Keratinocyte (primary cell): ENCODE measurements around the gene ENG. TPM values are rescaled to one million over a fixed set of nuclear protein-coding genes. Genes with fewer than 3 reads are reported as not detected.

ENCODE experiments used
- DNase-seq: peaks from one replicate; pipeline ENCODE4 v3.0.0-alpha.2; 2011; ENCODE audit warnings: low read depth, missing footprints, low spot score
- FAIRE-seq: peaks from 2 replicates; lab custom pipeline; 2011; peaks lifted over from hg19 to GRCh38; lab: Jason Lieb, UNC
- H2AFZ ChIP-seq: 2 replicates; pipeline ENCODE4 v1.6.0; 2012; ENCODE audit warnings: low read length, control low read depth, inconsistent platforms; ENCODE audit not compliant: control insufficient read depth
- H3K27ac ChIP-seq: 2 replicates; pipeline ENCODE4 v1.5.1; 2011; ENCODE audit warnings: low read length; ENCODE audit not compliant: control insufficient read depth, insufficient read depth
- H3K27me3 ChIP-seq: 3 replicates; pipeline ENCODE4 v1.6.0; 2011; ENCODE audit warnings: low read length; ENCODE audit not compliant: control insufficient read depth, insufficient read depth; ENCODE audit errors: extremely low read depth
- H3K36me3 ChIP-seq, 2 experiments: 2 replicates in 1 of 2; 3 replicates in 1 of 2; pipeline ENCODE4 v1.5.1; 2011; ENCODE audit warnings: low read length in 2 of 2, mild to moderate bottlenecking in 1 of 2; ENCODE audit not compliant: control insufficient read depth in 2 of 2, insufficient read depth in 2 of 2; ENCODE audit errors: extremely low read depth in 1 of 2
- H3K4me1 ChIP-seq: 3 replicates; pipeline ENCODE4 v1.5.1; 2011; ENCODE audit warnings: low read length; ENCODE audit not compliant: control insufficient read depth, insufficient read depth; ENCODE audit errors: extremely low read depth
- H3K4me2 ChIP-seq: 3 replicates; pipeline ENCODE4 v1.6.0; 2011; ENCODE audit warnings: low read depth, low read length; ENCODE audit not compliant: control insufficient read depth, insufficient read depth; ENCODE audit errors: extremely low read depth
- H3K4me3 ChIP-seq, 3 experiments: fragments of 200-600 bp in 1 of 3; sonication (generic) in 1 of 3; 2 replicates in 2 of 3; 3 replicates in 1 of 3; pipeline ENCODE4 v1.5.1; 2011 to 2016; ENCODE audit warnings: low read length in 3 of 3, mild to moderate bottlenecking in 3 of 3, control low read depth in 2 of 3, inconsistent platforms in 1 of 3, low read depth in 1 of 3, mixed read lengths in 1 of 3, mixed run types in 1 of 3, moderate library complexity in 1 of 3; ENCODE audit not compliant: control insufficient read depth in 2 of 3, insufficient read depth in 2 of 3; ENCODE audit errors: extremely low read depth in 1 of 3
- H3K79me2 ChIP-seq: 2 replicates; pipeline ENCODE4 v1.6.0; 2012; ENCODE audit warnings: low read length; ENCODE audit not compliant: control insufficient read depth, insufficient read depth
- H3K9ac ChIP-seq: 3 replicates; pipeline ENCODE4 v1.6.0; 2011; ENCODE audit warnings: low read length; ENCODE audit not compliant: control insufficient read depth, insufficient read depth; ENCODE audit errors: extremely low read depth
- H3K9me1 ChIP-seq: 3 replicates; pipeline ENCODE4 v1.6.0; 2011; ENCODE audit warnings: low read length; ENCODE audit not compliant: control insufficient read depth, insufficient read depth; ENCODE audit errors: extremely low read depth
- H3K9me3 ChIP-seq: 2 replicates; pipeline ENCODE4 v1.5.1; 2012; ENCODE audit warnings: low read depth, low read length; ENCODE audit not compliant: control insufficient read depth
- H4K20me1 ChIP-seq: 3 replicates; pipeline ENCODE4 v1.6.0; 2011; ENCODE audit warnings: low read length; ENCODE audit not compliant: control insufficient read depth, insufficient read depth; ENCODE audit errors: extremely low read depth
- CTCF ChIP-seq, 3 experiments: IDR thresholded peaks in 1 of 3; conservative IDR thresholded peaks in 1 of 3; optimal IDR thresholded peaks in 1 of 3; 2 replicates in 2 of 3; 3 replicates in 1 of 3; pipeline versions ENCODE3 to v1.5.1; 2011; ENCODE audit warnings: low read length in 3 of 3, mild to moderate bottlenecking in 3 of 3, moderate library complexity in 2 of 3, control low read depth in 1 of 3, inconsistent platforms in 1 of 3; ENCODE audit not compliant: insufficient read depth in 2 of 3; ENCODE audit errors: extremely low read depth in 1 of 3
- EZH2 ChIP-seq: IDR thresholded peaks from one replicate; pipeline ENCODE4 v1.6.1; 2012; ENCODE audit warnings: inconsistent platforms, mild to moderate bottlenecking, low read length, moderate library complexity
- dilution Hi-C: fragments of 300-500 bp; cut with MboI; formaldehyde crosslinking; loops from one replicate; pipeline ENCODE4 v1.7.0; 2020; ENCODE audit warnings: low sequenced_read_pairs; ENCODE audit not compliant: extremely low pct_ligation_motif_present
- polyA plus RNA-seq, 5 experiments: library from polyadenylated mRNA; depleted of rRNA in 3 of 5; stranded (reverse) in 3 of 5; stranded (forward) in 1 of 5; unstranded in 1 of 5; fragments of >200 nt; gene quantifications; 1 replicate in 1 of 5; 2 replicates in 3 of 5; 3 replicates in 1 of 5; pipeline versions ENCODE4 v1.2.1 to v1.2.3, GENCODE V29; 2011 to 2012; ENCODE audit warnings: missing spikeins in 2 of 5, low read depth in 1 of 5, low replicate concordance in 1 of 5
- small RNA-seq, 3 experiments: library from RNA; depleted of rRNA; stranded (forward); fragments of <200 nt; gene quantifications; one replicate each; pipeline ENCODE3, GENCODE V24; 2012; ENCODE audit warnings: low read depth in 3 of 3, low replicate concordance in 1 of 3; ENCODE audit not compliant: insufficient read length in 3 of 3

The ENG gene
- polyA plus RNA-seq, 1 donor (not counting 4 experiments of a cell fraction or from before 2014, with no cell fraction given), result 0.22 TPM

GRCh38 chr9:127767410-127767809 lies 87.0 kb downstream of the ENG start:
- no peak overlapping the region for H3K27ac ChIP-seq
- H3K27me3 ChIP-seq, result no peaks in the 10 kb centered on the region
- no peak overlapping the region for H3K4me2 ChIP-seq
- H3K36me3 ChIP-seq, result no peaks in the 10 kb centered on the region
- H3K4me1 ChIP-seq, result peaks cover 10% of the 10 kb centered on the region
- dilution Hi-C loops, result no loop called here
- no peak overlapping the region for H3K4me3 ChIP-seq
- H3K9me1 ChIP-seq, result no peaks in the 10 kb centered on the region
- no peak overlapping the region for H2AFZ ChIP-seq
- FAIRE-seq, result no peak
- no peak for TF ChIP-seq EZH2
- TF ChIP-seq CTCF (optimal IDR thresholded peaks at IDR 0.05 in 1 of 3, IDR thresholded peaks at IDR 0.05 in 1 of 3, conservative IDR thresholded peaks at IDR 0.05 in 1 of 3; ENCODE audit: extremely low read depth in 1 of 3, insufficient read depth in 2 of 3, low read length in 3 of 3), result no peak
- no peaks in the 10 kb centered on the region for H3K9me3 ChIP-seq
- H3K9ac ChIP-seq, result no peak overlapping the region
- H3K79me2 ChIP-seq, result no peaks in the 10 kb centered on the region
- DNase-seq, result no peak
- no peaks in the 10 kb centered on the region for H4K20me1 ChIP-seq

GRCh38 chr9:127765418-127765817 lies 89.0 kb downstream of the ENG start:
- H4K20me1 ChIP-seq, result no peaks in the 10 kb centered on the region
- H3K27me3 ChIP-seq, result peaks cover 3% of the 10 kb centered on the region
- H3K27ac ChIP-seq, result no peak overlapping the region
- no peak overlapping the region for H2AFZ ChIP-seq
- no peak overlapping the region for H3K4me3 ChIP-seq
- H3K4me2 ChIP-seq, result no peak overlapping the region
- TF ChIP-seq CTCF (optimal IDR thresholded peaks at IDR 0.05 in 1 of 3, IDR thresholded peaks at IDR 0.05 in 1 of 3, conservative IDR thresholded peaks at IDR 0.05 in 1 of 3; ENCODE audit: extremely low read depth in 1 of 3, insufficient read depth in 2 of 3, low read length in 3 of 3) (no peak), EZH2 (no peak)
- H3K9me3 ChIP-seq, result no peaks in the 10 kb centered on the region
- no peaks in the 10 kb centered on the region for H3K79me2 ChIP-seq
- H3K9ac ChIP-seq, result no peak overlapping the region
- DNase-seq, result no peak
- dilution Hi-C loops, result no loop called here
- FAIRE-seq, result no peak
- H3K36me3 ChIP-seq, result no peaks in the 10 kb centered on the region
- no peaks in the 10 kb centered on the region for H3K9me1 ChIP-seq
- peaks cover 1% of the 10 kb centered on the region for H3K4me1 ChIP-seq

Small RNAs within 50 kb of the gene (small RNA-seq; reads per million reads assigned to genes)
- 0 to 0.33 (median 0.25) reads per million in 3 experiments for gene MIR4672
- gene RF00019, result 0 reads per million in 3 experiments
- 0 reads per million in 3 experiments for gene RNA5SP296

Other genes starting within 250 kb of the ENG start
- 7.8 to 22.2 TPM (median 17.1 TPM) in 3 replicates for gene STXBP1, start 242.4 kb downstream of the ENG start, polyA plus RNA-seq
- 0.03 TPM in 1 of 3 replicates, not detected in the others for gene CFAP157, start 147.7 kb downstream of the ENG start, polyA plus RNA-seq
- 14.3 to 25.2 TPM (median 14.9 TPM) in 3 replicates for gene PTRH1, start 139.0 kb downstream of the ENG start, polyA plus RNA-seq
- gene TTC16, start 138.6 kb downstream of the ENG start, polyA plus RNA-seq, result 0.03 to 0.05 TPM in 2 of 3 replicates, not detected in the other
- gene TOR2A, start 119.4 kb downstream of the ENG start, polyA plus RNA-seq, result 2.3 to 5.9 TPM (median 4.1 TPM) in 3 replicates
- 0.12 to 0.21 TPM in 2 of 3 replicates, not detected in the other for gene SH2D3C, start 76.0 kb downstream of the ENG start, polyA plus RNA-seq
- 39.0 to 100.0 TPM (median 47.8 TPM) in 3 replicates for gene CDK9, start 68.6 kb downstream of the ENG start, polyA plus RNA-seq
- gene FPGS, start 51.8 kb downstream of the ENG start, polyA plus RNA-seq, result 38.2 to 65.0 TPM (median 56.3 TPM) in 3 replicates
- 40.2 to 53.8 TPM (median 46.5 TPM) in 3 replicates for gene AK1, start 23.0 kb upstream of the ENG start, polyA plus RNA-seq
- gene ST6GALNAC6, start 44.9 kb upstream of the ENG start, polyA plus RNA-seq, result 20.1 to 55.8 TPM (median 21.1 TPM) in 3 replicates
- gene ST6GALNAC4, start 62.4 kb upstream of the ENG start, polyA plus RNA-seq, result 5.8 to 10.8 TPM (median 8.9 TPM) in 3 replicates
- gene PIP5KL1, start 76.1 kb upstream of the ENG start, polyA plus RNA-seq, result 2.4 to 5.2 TPM (median 4.4 TPM) in 3 replicates
- gene DPM2, start 83.2 kb upstream of the ENG start, polyA plus RNA-seq, result 31.1 to 35.4 TPM (median 34.7 TPM) in 3 replicates
- 3.7 to 8.6 TPM (median 7.0 TPM) in 3 replicates for gene EEIG1, start 126.3 kb upstream of the ENG start, polyA plus RNA-seq
- 6.3 to 7.5 TPM (median 7.4 TPM) in 3 replicates for gene NAIF1, start 212.7 kb upstream of the ENG start, polyA plus RNA-seq
- 4.1 to 7.9 TPM (median 6.5 TPM) in 3 replicates for gene SLC25A25, start 213.6 kb upstream of the ENG start, polyA plus RNA-seq